GM20000 (cell line): ENCODE results near the gene CADPS2.
"Not testable (repeated sequence)": the region's sequence is repeated elsewhere in the genome, so short reads cannot be mapped to it uniquely, and the experiment has no call there.

Source experiments
- DNase-seq: peaks from one replicate; pipeline ENCODE4 v3.0.0; 2012; ENCODE audit warnings: low spot score
- TF ChIP-seq, protein P1 (sequence below): IDR thresholded peaks from 2 replicates; pipeline ENCODE4 v1.5.1; 2012; ENCODE audit warnings: mild to moderate bottlenecking, control low read depth; ENCODE audit errors: extremely low read depth, missing control alignments

Gene CADPS2

DNA sequence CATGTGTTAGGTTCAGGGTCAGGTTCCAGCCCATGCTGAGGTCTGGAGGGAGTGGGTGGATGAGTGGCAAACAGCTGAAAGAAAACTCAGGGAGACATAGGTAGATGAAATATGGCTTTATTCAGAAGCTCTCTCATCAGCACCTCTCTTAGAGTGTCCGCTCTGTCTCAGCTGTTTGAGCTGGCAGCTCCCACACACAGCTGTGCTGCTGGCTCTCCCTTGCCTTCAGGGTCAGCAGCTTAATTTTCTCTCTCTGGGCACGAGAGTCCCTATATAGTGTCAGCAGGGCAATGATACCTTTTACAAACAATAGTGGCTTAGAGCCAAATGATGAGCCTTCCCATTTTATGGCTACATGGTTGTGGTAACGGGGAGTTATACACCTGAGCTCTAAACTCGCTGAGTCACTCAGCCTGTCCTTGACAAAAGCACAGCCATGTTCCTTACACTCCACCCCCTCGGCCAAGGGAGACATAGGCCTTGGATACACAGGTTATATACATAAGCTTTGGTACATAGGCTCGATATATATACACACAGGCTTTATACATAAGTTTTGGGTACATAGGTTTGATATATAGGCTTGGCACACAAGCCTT lies 197.8 kb downstream of the CADPS2 start:
- DNase-seq, result no peak
- TF ChIP-seq, protein P1, sequence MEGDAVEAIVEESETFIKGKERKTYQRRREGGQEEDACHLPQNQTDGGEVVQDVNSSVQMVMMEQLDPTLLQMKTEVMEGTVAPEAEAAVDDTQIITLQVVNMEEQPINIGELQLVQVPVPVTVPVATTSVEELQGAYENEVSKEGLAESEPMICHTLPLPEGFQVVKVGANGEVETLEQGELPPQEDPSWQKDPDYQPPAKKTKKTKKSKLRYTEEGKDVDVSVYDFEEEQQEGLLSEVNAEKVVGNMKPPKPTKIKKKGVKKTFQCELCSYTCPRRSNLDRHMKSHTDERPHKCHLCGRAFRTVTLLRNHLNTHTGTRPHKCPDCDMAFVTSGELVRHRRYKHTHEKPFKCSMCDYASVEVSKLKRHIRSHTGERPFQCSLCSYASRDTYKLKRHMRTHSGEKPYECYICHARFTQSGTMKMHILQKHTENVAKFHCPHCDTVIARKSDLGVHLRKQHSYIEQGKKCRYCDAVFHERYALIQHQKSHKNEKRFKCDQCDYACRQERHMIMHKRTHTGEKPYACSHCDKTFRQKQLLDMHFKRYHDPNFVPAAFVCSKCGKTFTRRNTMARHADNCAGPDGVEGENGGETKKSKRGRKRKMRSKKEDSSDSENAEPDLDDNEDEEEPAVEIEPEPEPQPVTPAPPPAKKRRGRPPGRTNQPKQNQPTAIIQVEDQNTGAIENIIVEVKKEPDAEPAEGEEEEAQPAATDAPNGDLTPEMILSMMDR, result no peak

DNA sequence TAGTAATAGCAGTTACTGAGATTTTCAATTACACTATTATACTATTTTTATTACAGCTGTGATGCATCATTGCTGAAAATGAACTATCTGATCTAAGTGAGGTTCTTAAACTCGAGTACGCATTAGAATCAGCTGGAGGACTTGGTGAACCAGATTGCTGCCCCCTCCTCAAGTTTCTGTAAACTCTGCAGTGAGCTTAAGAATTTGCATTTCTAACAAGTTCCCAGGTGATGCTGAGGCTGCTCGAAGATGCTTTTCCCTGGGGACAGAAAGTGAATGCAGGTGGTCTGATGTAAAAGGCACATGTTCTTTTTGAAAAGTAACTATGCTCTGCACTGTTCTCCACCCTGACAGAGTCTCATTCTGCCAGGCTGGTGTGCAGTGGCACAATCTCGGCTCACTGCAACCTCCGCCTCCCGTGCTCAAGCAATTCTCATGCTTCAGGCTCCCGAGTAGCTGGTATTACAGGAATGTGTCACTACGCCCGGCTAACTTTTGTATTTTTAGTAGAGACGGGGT lies 199.8 kb downstream of the CADPS2 start:
- TF ChIP-seq, protein P1, result no peak
- no peak for DNase-seq

DNA sequence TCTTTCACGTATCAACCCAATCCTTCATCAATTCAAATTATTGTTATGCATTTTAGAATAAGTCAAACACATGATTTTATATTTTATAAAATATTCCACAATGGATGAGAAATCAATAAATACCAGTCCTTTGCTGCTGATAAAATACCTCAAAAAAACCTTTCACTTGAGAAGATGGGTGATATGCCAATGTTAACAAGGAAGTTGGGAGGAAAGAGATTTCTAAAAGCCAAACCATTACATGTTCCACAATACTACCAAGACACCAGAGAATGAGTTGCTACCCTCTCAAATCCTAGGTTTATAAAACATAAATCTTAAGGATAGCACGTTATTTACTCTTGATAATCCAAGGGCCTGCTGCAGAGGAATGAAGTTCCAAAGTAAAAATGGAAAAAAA lies 201.8 kb downstream of the CADPS2 start:
- DNase-seq, result no peak
- TF ChIP-seq, protein P1, result no peak

DNA sequence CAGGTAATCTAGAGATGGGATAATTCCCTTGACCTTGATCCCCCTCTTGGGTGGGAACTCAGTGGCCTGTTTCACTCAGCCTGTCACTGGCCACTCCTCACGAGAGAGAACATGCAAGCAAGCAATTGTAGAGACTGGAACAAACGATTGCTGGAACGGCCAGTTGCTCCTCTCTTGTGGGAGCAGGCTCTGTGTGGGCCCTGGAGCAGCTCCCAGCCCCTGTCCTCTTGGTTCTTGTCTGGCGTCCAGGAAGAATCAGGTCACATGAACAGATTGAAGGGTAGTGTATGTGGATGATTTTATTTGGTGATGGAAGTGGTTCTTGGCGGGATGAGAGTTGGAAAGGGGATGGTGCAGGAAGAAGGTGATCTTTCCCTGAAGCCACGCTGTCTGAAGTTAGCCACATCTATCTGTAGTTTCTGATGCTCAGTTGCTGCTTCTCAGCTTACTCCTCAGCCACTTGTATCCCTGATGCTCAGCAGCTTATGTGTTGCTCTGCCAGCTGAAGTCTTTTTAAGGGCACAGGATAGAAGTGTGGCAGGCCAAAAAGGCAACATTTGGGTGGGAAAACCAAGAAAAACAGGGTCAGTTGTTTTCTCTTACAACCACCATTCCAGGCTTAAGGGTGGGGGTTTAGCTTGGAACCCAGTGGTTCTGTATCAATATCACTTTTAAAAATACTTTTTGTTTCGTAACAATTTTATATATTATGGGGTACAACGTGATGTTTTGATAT lies 203.3 kb downstream of the CADPS2 start:
- TF ChIP-seq, protein P1, result no peak
- no peak for DNase-seq

DNA sequence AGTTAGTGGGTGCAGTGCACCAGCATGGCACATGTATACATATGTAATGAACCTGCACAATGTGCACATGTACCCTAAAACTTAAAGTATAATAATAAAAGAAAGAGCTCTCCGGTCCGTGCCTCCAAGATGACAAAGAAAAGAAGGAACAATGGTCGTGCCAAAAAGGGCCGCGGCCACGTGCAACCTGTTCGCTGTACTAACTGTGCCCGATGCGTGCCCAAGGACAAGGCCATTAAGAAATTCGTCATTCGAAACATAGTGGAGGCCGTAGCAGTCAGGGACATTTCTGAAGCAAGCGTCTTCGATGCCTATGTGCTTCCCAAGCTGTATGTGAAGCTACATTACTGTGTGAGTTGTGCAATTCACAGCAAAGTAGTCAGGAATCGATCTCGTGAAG lies 205.1 kb downstream of the CADPS2 start:
- not testable (repeated sequence) for DNase-seq

DNA sequence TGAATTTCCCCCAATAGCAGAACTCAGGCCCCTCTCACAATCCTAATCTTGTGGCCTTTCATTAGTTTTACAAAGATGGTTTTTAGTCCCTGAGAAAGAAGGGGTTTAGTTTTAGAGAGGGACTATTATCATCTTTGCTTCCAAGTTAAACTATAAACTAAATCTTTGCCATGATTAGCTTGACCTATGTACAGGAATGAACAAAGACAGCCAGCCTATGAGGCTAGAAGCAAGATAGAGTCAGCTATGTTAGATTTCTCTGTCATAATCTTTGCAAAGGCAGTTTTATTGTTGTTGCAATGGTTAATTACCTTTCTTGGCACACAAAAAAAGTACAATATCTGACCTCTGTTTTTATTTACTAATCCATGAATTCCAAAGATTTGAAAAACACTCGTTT lies 206.4 kb downstream of the CADPS2 start:
- TF ChIP-seq, protein P1, result no peak
- DNase-seq, result no peak

DNA sequence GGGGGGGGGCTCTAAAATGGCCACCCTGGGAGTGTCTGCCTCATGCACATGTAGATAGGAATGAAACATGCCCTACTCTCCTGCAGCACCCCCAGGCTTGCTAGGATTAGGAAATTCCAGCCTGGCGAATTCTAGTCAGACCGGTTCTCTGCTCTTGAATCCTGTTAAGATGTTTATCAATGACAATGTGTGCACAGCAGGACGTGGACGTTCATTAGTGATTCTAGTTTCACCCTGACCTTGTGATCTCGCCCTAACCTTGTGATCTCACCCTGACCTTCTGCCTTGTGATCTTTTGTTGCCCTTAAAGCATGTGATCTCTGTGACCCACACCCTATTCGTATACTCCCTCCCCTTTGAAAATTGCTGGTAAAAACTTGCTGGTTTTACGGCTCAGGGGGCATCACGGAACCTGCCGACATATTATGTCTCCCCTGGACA lies 207.0 kb downstream of the CADPS2 start:
- not testable (repeated sequence) for DNase-seq

DNA sequence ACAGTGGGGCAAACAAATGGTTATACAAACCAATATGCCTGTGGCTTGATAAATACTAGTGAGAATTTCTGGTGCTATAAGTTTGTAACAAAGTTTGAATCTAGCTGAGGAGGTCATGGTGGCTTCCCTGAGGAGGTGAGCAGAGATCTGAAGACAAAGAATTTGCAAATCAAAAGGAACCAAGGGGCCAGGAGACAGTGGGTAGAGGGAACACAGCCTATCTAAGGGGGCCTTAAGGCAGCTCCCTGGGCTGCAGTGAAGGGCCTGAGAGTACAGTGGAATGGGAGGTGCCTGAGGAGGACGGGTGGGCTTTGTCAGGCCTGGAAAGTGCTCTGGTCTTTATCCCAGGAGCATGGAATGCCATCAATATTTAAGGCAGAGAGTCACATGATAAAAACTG lies 209.1 kb downstream of the CADPS2 start:
- TF ChIP-seq, protein P1, result no peak
- DNase-seq, result no peak
